NCI-H187 treated with DMSO at 0.1 percent for 48 hours (cell line): ENCODE measurements around the gene CES4A.
A peak's percentile ranks its signal among the peaks of the same experiment; 100 is the strongest.
"Not testable (repeated sequence)": the region's sequence is repeated elsewhere in the genome, so short reads cannot be mapped to it uniquely, and the experiment has no call there.

Experiments
- DNase-seq: peaks from one replicate; lab custom pipeline; 2025; lab: John Stamatoyannopoulos, UW

CES4A gene

GRCh38 chr16:66991545-66992077 is 3.2 kb downstream of the CES4A start:
- DNase-seq = no peak

- DNase-seq = not testable (repeated sequence)
Measured at GRCh38 chr16:66993558-66993957, 5.2 kb downstream of the CES4A start.

GRCh38 chr16:66996324-66996982 is 8.1 kb downstream of the CES4A start:
- DNase-seq = no peak

GRCh38 chr16:66996983-66997358 is 8.6 kb downstream of the CES4A start:
- DNase-seq = no peak

GRCh38 chr16:67000384-67001351 is 12.3 kb downstream of the CES4A start:
- no peak for DNase-seq

GRCh38 chr16:67001726-67002125 is 13.3 kb downstream of the CES4A start:
- no peak for DNase-seq

GRCh38 chr16:67006930-67007658 is 18.7 kb downstream of the CES4A start:
- no peak for DNase-seq

GRCh38 chr16:67009158-67009557 is 20.8 kb downstream of the CES4A start:
- DNase-seq = no peak

- no peak for DNase-seq
Measured at GRCh38 chr16:67011274-67011673, 22.9 kb downstream of the CES4A start.

GRCh38 chr16:67013233-67013822 is 24.9 kb downstream of the CES4A start:
- no peak for DNase-seq

- no peak for DNase-seq
Measured at GRCh38 chr16:67013823-67014633, 25.6 kb downstream of the CES4A start.

- no peak for DNase-seq
Measured at GRCh38 chr16:67014634-67015312, 26.4 kb downstream of the CES4A start.

GRCh38 chr16:67015313-67015731 is 26.9 kb downstream of the CES4A start:
- no peak for DNase-seq

GRCh38 chr16:67016143-67016542 is 27.8 kb downstream of the CES4A start:
- no peak for DNase-seq

- DNase-seq = no peak
Measured at GRCh38 chr16:67016681-67017420, 28.5 kb downstream of the CES4A start.

GRCh38 chr16:67017421-67017750 is 29.0 kb downstream of the CES4A start:
- DNase-seq = no peak

- peak; percentile 77 for DNase-seq
Measured at GRCh38 chr16:67017810-67018488, 29.6 kb downstream of the CES4A start.

GRCh38 chr16:67019171-67019570 is 30.8 kb downstream of the CES4A start:
- no peak for DNase-seq

GRCh38 chr16:67021321-67021720 is 32.9 kb downstream of the CES4A start:
- DNase-seq = no peak
